Measurements from ENCODE around the gene KLHL40.

GRCh38 chr3:42675909-42676308 lies 9.4 kb upstream of the KLHL40 start:
- no peak for TF ChIP-seq CTCF (conservative IDR thresholded peaks at IDR 0.05; ENCODE audit: low read depth, low read length)
- TF ChIP-seq EZH2 (IDR thresholded peaks at IDR 0.05; ENCODE audit: borderline replicate concordance, low read depth, low read length, poor library complexity, severe bottlenecking) = no peak
